Kidney (tissue), 14 donors: ENCODE measurements around the gene ING4. TPM values are rescaled to one million over a fixed set of nuclear protein-coding genes. Genes with fewer than 3 reads are reported as not detected.

Experiments used
- DNase-seq, 5 donors: peaks; one replicate each; pipeline ENCODE4 v3.0.0-alpha.2; 2013 to 2020
- FAIRE-seq: peaks from 2 replicates; lab custom pipeline; 2012; peaks lifted over from hg19 to GRCh38; lab: Jason Lieb, UNC
- H3K27ac ChIP-seq, 2 donors: one replicate each; pipeline ENCODE4 v1.7.0; 2013; ENCODE audit warnings: low read depth in 2 of 2, low read length in 2 of 2, inconsistent platforms in 1 of 2
- H3K27me3 ChIP-seq: one replicate; pipeline ENCODE4 v1.7.1; 2013; ENCODE audit warnings: low read length, inconsistent platforms; ENCODE audit not compliant: control insufficient read depth, insufficient read depth
- H3K36me3 ChIP-seq, 3 donors: one replicate each; pipeline versions ENCODE4 v1.7.0 to v1.7.1; 2013; ENCODE audit warnings: low read length in 3 of 3, control low read depth in 1 of 3, inconsistent platforms in 1 of 3; ENCODE audit not compliant: insufficient read depth in 3 of 3, control insufficient read depth in 2 of 3
- H3K4me1 ChIP-seq, 3 donors: one replicate each; pipeline versions ENCODE4 v1.7.0 to v1.7.1; 2013; ENCODE audit warnings: low read length in 3 of 3, inconsistent platforms in 1 of 3, low read depth in 1 of 3; ENCODE audit not compliant: control insufficient read depth in 2 of 3, insufficient read depth in 2 of 3
- H3K4me3 ChIP-seq, 3 donors: one replicate each; pipeline versions ENCODE4 v1.7.0 to v1.8.1; 2013; ENCODE audit warnings: low read length in 3 of 3, control low read depth in 1 of 3, inconsistent platforms in 1 of 3
- H3K9ac ChIP-seq, 3 donors: one replicate each; pipeline versions ENCODE4 v1.7.0 to v1.7.1; 2013; ENCODE audit warnings: low read length in 3 of 3, control low read depth in 1 of 3, inconsistent platforms in 1 of 3
- H3K9me3 ChIP-seq, 3 donors: one replicate each; pipeline versions ENCODE4 v1.7.0 to v1.7.1; 2013; ENCODE audit warnings: low read length in 3 of 3, control low read depth in 1 of 3, inconsistent platforms in 1 of 3; ENCODE audit not compliant: control insufficient read depth in 2 of 3, insufficient read depth in 1 of 3
- intact Hi-C: fragments of 100-400 bp; cut with DNase I; formaldehyde crosslinking; loops from one replicate; pipeline ENCODE4 v1.11.1; 2022
- polyA plus RNA-seq: library from polyadenylated mRNA; stranded (reverse); fragments of 350-450 nt; fragmentation: Illumina TruSeq; extraction: RNeasy Lipid Tissue Mini Kit (QIAGEN cat#74804); gene quantifications from one replicate; pipeline ENCODE4 v1.2.3, GENCODE V29; 2014; ENCODE audit warnings: low read depth, low replicate concordance; ENCODE audit not compliant: insufficient read depth
- total RNA-seq: library from RNA; stranded (reverse); fragmentation: NEBNext Ultra II Directional; extraction: Animal tissue kit (Norgen Biotek cat#: 25700); gene quantifications from one replicate; pipeline ENCODE4 v1.2.1, GENCODE V29; 2021
- TF ChIP-seq, protein P1 (sequence below): IDR thresholded peaks from 3 replicates; pipeline ENCODE4 v1.5.1; 2012; ENCODE audit warnings: mild to moderate bottlenecking, moderate library complexity, borderline replicate concordance; ENCODE audit not compliant: insufficient read depth; ENCODE audit errors: extremely low read depth
- donor health status: control.
- donor health status: control.
- donor health status: control.
- donor health status: control.
- donor health status: control.
- donor health status: DM: yes; HTN: yes; CAD: no.
- donor health status: Normal renal cell carcinoma (clear cell type).

ING4 gene
- total and polyA plus RNA-seq, 2 donors from 2014 or later = 42.6 to 56.0 TPM

GRCh38 chr12:6605421-6606330, 57.2 kb downstream of the ING4 start:
- Histone ChIP-seq H3K4me3 (peak overlapping the region; percentile 70 to 85 (median 82)), H3K27me3 (no peaks in the 10 kb centered on the region), H3K9ac (peak overlapping the region; percentile 11 to 80 (median 62)), H3K9me3 (no peaks in the 10 kb centered on the region), H3K27ac (peak overlapping the region; percentile 70 to 97), H3K4me1 (peaks cover 3 to 23% (median 15%) of the 10 kb centered on the region in 3 donors), H3K36me3 (peaks cover 11 to 17% (median 15%) of the 10 kb centered on the region in 3 donors)
- DNase-seq = peak in 2 of 5 donors; percentile 27 to 28
- no peak for FAIRE-seq
- TF ChIP-seq, protein P1, sequence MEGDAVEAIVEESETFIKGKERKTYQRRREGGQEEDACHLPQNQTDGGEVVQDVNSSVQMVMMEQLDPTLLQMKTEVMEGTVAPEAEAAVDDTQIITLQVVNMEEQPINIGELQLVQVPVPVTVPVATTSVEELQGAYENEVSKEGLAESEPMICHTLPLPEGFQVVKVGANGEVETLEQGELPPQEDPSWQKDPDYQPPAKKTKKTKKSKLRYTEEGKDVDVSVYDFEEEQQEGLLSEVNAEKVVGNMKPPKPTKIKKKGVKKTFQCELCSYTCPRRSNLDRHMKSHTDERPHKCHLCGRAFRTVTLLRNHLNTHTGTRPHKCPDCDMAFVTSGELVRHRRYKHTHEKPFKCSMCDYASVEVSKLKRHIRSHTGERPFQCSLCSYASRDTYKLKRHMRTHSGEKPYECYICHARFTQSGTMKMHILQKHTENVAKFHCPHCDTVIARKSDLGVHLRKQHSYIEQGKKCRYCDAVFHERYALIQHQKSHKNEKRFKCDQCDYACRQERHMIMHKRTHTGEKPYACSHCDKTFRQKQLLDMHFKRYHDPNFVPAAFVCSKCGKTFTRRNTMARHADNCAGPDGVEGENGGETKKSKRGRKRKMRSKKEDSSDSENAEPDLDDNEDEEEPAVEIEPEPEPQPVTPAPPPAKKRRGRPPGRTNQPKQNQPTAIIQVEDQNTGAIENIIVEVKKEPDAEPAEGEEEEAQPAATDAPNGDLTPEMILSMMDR = no peak
- intact Hi-C loops = no loop called here

DNA sequence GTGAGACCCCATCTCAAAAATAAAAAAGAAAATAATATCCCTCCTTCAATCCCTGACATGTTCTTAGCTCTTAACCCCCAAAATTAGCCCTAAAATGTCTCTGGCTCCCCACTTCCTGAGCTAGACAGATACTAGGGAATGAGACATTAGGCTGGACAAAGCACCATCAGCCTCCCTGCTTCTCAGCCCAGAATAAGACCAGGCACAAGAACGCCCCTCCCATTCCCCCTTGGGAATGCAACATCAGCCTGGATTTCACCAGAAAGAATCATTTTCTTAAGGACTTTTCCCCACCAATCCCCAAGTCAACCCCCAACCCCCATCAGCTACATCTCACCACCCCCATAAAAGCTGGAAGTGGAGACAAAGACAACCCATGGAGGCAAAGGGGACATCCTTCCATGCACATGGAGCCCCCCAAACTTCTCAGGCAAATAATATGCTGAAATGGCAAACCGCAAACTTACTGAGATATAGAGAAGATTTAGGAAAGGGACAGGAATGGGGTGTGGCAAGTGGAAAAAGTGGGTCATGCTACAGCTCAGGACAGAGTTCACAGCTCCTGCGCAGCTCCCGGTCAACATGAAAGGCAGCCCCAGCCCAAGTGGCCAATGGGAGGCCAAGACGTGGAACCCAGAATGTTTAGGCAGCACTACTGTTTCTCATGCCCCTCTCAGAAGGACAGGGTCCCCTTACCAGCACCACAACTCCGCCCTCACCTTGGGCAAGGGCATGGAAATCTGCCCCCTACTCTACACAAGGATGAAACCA, 58.5 kb downstream of the ING4 start:
- Histone ChIP-seq H3K4me1 (peaks cover 3 to 23% (median 15%) of the 10 kb centered on the region in 3 donors), H3K9me3 (no peaks in the 10 kb centered on the region), H3K27me3 (no peaks in the 10 kb centered on the region), H3K27ac (no peak overlapping the region), H3K9ac (peak overlapping the region in 2 of 3 donors; percentile 0 to 62), H3K4me3 (peak overlapping the region; percentile 70 to 85 (median 82)), H3K36me3 (peaks cover 20 to 30% (median 26%) of the 10 kb centered on the region in 3 donors)
- intact Hi-C loops = no loop called here
- FAIRE-seq = no peak
- no peak for DNase-seq
- TF ChIP-seq, protein P1 = no peak

GRCh38 chr12:6603095-6603567, 59.8 kb downstream of the ING4 start:
- intact Hi-C loops = no loop called here
- Histone ChIP-seq H3K27me3 (no peaks in the 10 kb centered on the region), H3K9ac (no peak overlapping the region), H3K4me1 (peaks cover 3 to 23% (median 15%) of the 10 kb centered on the region in 3 donors), H3K9me3 (no peaks in the 10 kb centered on the region), H3K4me3 (peak overlapping the region in 1 of 3 donors; percentile 18), H3K36me3 (peaks cover 22 to 42% (median 34%) of the 10 kb centered on the region in 3 donors), H3K27ac (peak overlapping the region in 1 of 2 donors; percentile 19)
- DNase-seq (peak in 1 of 5 donors; percentile 80), FAIRE-seq (no peak)
- TF ChIP-seq, protein P1 = no peak
